Spleen (tissue), 7 donors: ENCODE data around the gene ZXDB.

Experiments
- POLR2A ChIP-seq, 3 donors: fragments of 450-650 bp; IDR thresholded peaks; one replicate each; pipeline ENCODE4 v1.5.1; 2017; ENCODE audit warnings: antibody characterized with exemption in 3 of 3, mild to moderate bottlenecking in 1 of 3
- POLR2AphosphoS5 ChIP-seq, 3 donors: sonication (generic); formaldehyde crosslinking; IDR thresholded peaks; one replicate each; pipeline ENCODE4 v1.5.1; 2017; ENCODE audit warnings: antibody characterized with exemption in 3 of 3
- TF ChIP-seq, protein P1 (sequence below), 11 experiments: fragments of 200-600 bp in 7 of 11; fragments of 450-650 bp in 4 of 11; sonication (generic) in 4 of 11; IDR thresholded peaks in 8 of 11; conservative IDR thresholded peaks in 3 of 11; 1 replicate in 7 of 11; 2 replicates in 4 of 11; pipeline versions ENCODE4 v1.4.0 to v1.8.0; 2016 to 2021; ENCODE audit warnings: antibody characterized with exemption in 11 of 11, inconsistent platforms in 4 of 11, mild to moderate bottlenecking in 1 of 11
- donor health status: DM: no; HTN: no; CAD: no; lungs with moderate emphysema.
- donor health status: DM: no; HTN: no; CAD: no.
- donor health status: DM: no; HTN: no; CAD: no.

DNA sequence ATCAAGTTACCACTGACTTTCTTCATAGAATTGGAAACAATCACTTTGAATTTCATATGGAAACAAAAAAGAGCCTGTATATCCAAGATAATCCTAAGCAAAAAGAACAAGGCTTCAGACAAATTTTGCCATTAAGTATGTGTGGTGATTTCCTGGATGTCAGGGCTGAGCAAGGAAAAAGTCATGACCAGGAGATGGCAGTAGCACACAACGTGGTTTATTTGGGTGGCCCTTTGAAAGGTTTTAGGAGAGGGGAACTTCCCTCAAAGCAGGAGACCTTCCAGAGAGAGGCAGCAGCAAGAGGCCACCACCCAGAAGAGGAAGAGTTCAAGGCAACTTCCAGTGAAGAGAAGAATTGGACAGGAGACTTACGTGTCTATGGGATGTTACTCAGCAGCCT lies 18.1 kb upstream of the ZXDB start:
- TF ChIP-seq, protein P1, sequence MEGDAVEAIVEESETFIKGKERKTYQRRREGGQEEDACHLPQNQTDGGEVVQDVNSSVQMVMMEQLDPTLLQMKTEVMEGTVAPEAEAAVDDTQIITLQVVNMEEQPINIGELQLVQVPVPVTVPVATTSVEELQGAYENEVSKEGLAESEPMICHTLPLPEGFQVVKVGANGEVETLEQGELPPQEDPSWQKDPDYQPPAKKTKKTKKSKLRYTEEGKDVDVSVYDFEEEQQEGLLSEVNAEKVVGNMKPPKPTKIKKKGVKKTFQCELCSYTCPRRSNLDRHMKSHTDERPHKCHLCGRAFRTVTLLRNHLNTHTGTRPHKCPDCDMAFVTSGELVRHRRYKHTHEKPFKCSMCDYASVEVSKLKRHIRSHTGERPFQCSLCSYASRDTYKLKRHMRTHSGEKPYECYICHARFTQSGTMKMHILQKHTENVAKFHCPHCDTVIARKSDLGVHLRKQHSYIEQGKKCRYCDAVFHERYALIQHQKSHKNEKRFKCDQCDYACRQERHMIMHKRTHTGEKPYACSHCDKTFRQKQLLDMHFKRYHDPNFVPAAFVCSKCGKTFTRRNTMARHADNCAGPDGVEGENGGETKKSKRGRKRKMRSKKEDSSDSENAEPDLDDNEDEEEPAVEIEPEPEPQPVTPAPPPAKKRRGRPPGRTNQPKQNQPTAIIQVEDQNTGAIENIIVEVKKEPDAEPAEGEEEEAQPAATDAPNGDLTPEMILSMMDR (IDR thresholded peaks at IDR 0.05 in 8 of 11, conservative IDR thresholded peaks at IDR 0.05 in 3 of 11), result peak in 4 of 11 experiments; percentile 8 to 29 (median 24)
- no peak for TF ChIP-seq POLR2AphosphoS5 (IDR thresholded peaks at IDR 0.05)
- no peak for TF ChIP-seq POLR2A (IDR thresholded peaks at IDR 0.05)
